K562 (cell line): Measurements from ENCODE around the gene ANO9. TPM values are rescaled to one million over a fixed set of nuclear protein-coding genes. Genes with fewer than 3 reads are reported as not detected.

Source experiments
- ATAC-seq: fragments of 200-7000 bp; cut with Tn5 transposase; 3 replicates; pipeline ENCODE4 v1.9.1; 2020; ENCODE audit warnings: moderate library complexity
- BruUV-seq: library from RNA; stranded (reverse); fragments of 400-500 nt; replicated peaks from 2 replicates; lab custom pipeline; 2021; lab: Mats Ljungman, UMichigan
- CTCF ChIA-PET: fragments of 300-600 bp; formaldehyde crosslinking; extraction: SDS; loops from one replicate; lab custom pipeline; 2021; ENCODE audit warnings: low intra/inter-chr PET ratio; lab: Yijun Ruan, JAX
- POLR2A ChIA-PET: fragments of 300-600, 350-650 bp; sonication (Branson Sonifier 250); formaldehyde crosslinking; extraction: SDS; loops from one replicate; lab custom pipeline; 2021; ENCODE audit warnings: antibody characterized with exemption, inconsistent platforms; lab: Yijun Ruan, JAX
- DNase-seq, 4 experiments: peaks; one replicate each; pipeline versions ENCODE4 v3.0.0 to v3.0.0-alpha.2; 2011 to 2018; ENCODE audit warnings: low spot score in 3 of 4, mixed read lengths in 3 of 4; ENCODE audit errors: extremely low read depth in 1 of 4
- FAIRE-seq: peaks from 2 replicates; lab custom pipeline; 2011; peaks lifted over from hg19 to GRCh38; lab: Jason Lieb, UNC
- H2AFZ ChIP-seq: 2 replicates; pipeline ENCODE4 v1.6.0; 2011; ENCODE audit warnings: low read depth, low read length, control low read depth, inconsistent platforms
- H3K27ac ChIP-seq: fragments of 200-600 bp; 3 replicates; pipeline ENCODE4 v1.8.0; 2011; ENCODE audit warnings: low read depth, mild to moderate bottlenecking, control low read depth, inconsistent platforms, low read length, moderate library complexity, mixed read lengths; ENCODE audit errors: extremely low read depth
- H3K27me3 ChIP-seq, 2 experiments: fragments of 300-600 bp in 1 of 2; 2 replicates in 1 of 2; 3 replicates in 1 of 2; pipeline versions ENCODE4 v1.6.0 to v1.8.0; 2011; ENCODE audit warnings: inconsistent platforms in 2 of 2, low read length in 2 of 2, mild to moderate bottlenecking in 1 of 2, mixed read lengths in 1 of 2, moderate library complexity in 1 of 2; ENCODE audit not compliant: control insufficient read depth in 2 of 2, insufficient read depth in 2 of 2
- H3K36me3 ChIP-seq: fragments of 300-600 bp; 3 replicates; pipeline ENCODE4 v1.8.0; 2011; ENCODE audit warnings: mild to moderate bottlenecking, low read length, inconsistent platforms; ENCODE audit not compliant: control insufficient read depth, insufficient read depth
- H3K4me1 ChIP-seq, 2 experiments: fragments of 200-600 bp in 1 of 2; replicated peaks in 1 of 2; 2 replicates in 1 of 2; 3 replicates in 1 of 2; pipeline versions ENCODE4 v1.5.1 to v1.8.0; 2011; ENCODE audit warnings: inconsistent platforms in 2 of 2, low read length in 2 of 2, mild to moderate bottlenecking in 1 of 2, mixed read lengths in 1 of 2, moderate library complexity in 1 of 2; ENCODE audit not compliant: control insufficient read depth in 2 of 2, insufficient read depth in 2 of 2
- H3K4me2 ChIP-seq: 2 replicates; pipeline ENCODE4 v1.6.1; 2011; ENCODE audit warnings: low read length, control low read depth, inconsistent platforms, mixed read lengths; ENCODE audit not compliant: insufficient read depth
- H3K4me3 ChIP-seq: fragments of 200-600 bp; sonication (generic), shearing (Covaris generic); 2 replicates; pipeline ENCODE4 v1.5.1; 2016; ENCODE audit warnings: control low read depth, inconsistent platforms
- H3K79me2 ChIP-seq: fragments of 200-600 bp; 3 replicates; pipeline ENCODE4 v1.8.0; 2011; ENCODE audit warnings: low read length, inconsistent platforms; ENCODE audit not compliant: control insufficient read depth, insufficient read depth
- H3K9ac ChIP-seq, 2 experiments: 2 replicates each; pipeline versions ENCODE4 v1.6.0 to v1.6.1; 2011; ENCODE audit warnings: low read depth in 2 of 2, low read length in 2 of 2, control low read depth in 1 of 2, inconsistent platforms in 1 of 2, mild to moderate bottlenecking in 1 of 2, mixed read lengths in 1 of 2; ENCODE audit not compliant: insufficient read depth in 1 of 2
- H3K9me1 ChIP-seq: one replicate; pipeline ENCODE4 v1.6.0; 2011; ENCODE audit warnings: inconsistent platforms, mild to moderate bottlenecking, low read length, moderate library complexity; ENCODE audit not compliant: control insufficient read depth, insufficient read depth
- H3K9me3 ChIP-seq: replicated peaks from 2 replicates; pipeline ENCODE4 v1.5.1; 2011; ENCODE audit warnings: low read depth, low read length, inconsistent platforms; ENCODE audit not compliant: control insufficient read depth, insufficient read depth
- H4K20me1 ChIP-seq: replicated peaks from 2 replicates; pipeline ENCODE4 v1.6.1; 2011; ENCODE audit warnings: low read length, inconsistent platforms, mixed read lengths; ENCODE audit not compliant: control insufficient read depth, insufficient read depth
- MCM3 ChIP-seq: fragments of 450-650 bp; IDR thresholded peaks from 2 replicates; pipeline ENCODE4 v1.6.1; 2016
- NBN ChIP-seq: fragments of 450-650 bp; IDR thresholded peaks from 2 replicates; pipeline ENCODE4 v1.6.1; 2016; ENCODE audit warnings: low read depth, mild to moderate bottlenecking
- POLR2G ChIP-seq: fragments of 200-400 bp; formaldehyde crosslinking; IDR thresholded peaks from 2 replicates; pipeline ENCODE4 v1.6.1; 2017; ENCODE audit warnings: low read depth, mild to moderate bottlenecking, antibody characterized with exemption, low read length, moderate library complexity
- WGBS: fragments of 100-300 bp; shearing (Covaris generic); methylation state at CpG from one replicate; pipeline ENCODE4 v1.1.6; 2016; ENCODE audit warnings: low coverage, mixed read lengths; ENCODE audit not compliant: insufficient coverage; ENCODE audit errors: missing lambda C conversion rate; 5-methylcytosine and 5-hydroxymethylcytosine counted together
- in situ Hi-C: fragments of 300-500 bp; cut with MboI; formaldehyde crosslinking; loops from 4 replicates; pipeline ENCODE4 v1.15.0; 2018; ENCODE audit warnings: inconsistent platforms, mixed read lengths
- intact Hi-C: fragments of 100-400 bp; cut with micrococcal nuclease; formaldehyde crosslinking; loops from 2 replicates; pipeline ENCODE4 v1.14.2; 2022
- polyA plus RNA-seq, 8 experiments: library from polyadenylated mRNA; depleted of rRNA in 4 of 8; stranded (reverse) in 5 of 8; unstranded in 3 of 8; fragments of >200 nt; fragmentation: Nextera tagmentation in 2 of 8; fragmentation: Illumina TruSeq in 1 of 8; extraction: Ambion mirVana in 2 of 8; extraction: Trizol in 1 of 8; gene quantifications; 2 replicates each; pipeline versions ENCODE4 v1.2.1 to v1.2.3, GENCODE V29; 2011 to 2014; ENCODE audit warnings: inconsistent platforms in 1 of 8, missing spikeins in 1 of 8
- total RNA-seq, 7 experiments: library from RNA; depleted of rRNA in 6 of 7; stranded (reverse); fragments of >200 nt in 6 of 7; fragmentation: Illumina TruSeq in 2 of 7; extraction: Trizol in 2 of 7; gene quantifications; 2 replicates each; pipeline versions ENCODE4 v1.2.1 to v1.2.3, GENCODE V29; 2011 to 2021; ENCODE audit warnings: low replicate concordance in 1 of 7

ANO9 gene
- total and polyA plus RNA-seq, 9 of the 15 experiments (the other 6 are each of a cell fraction or from before 2014, with no cell fraction given) = 0.20 to 14.5 (median 4.5) TPM

DNA sequence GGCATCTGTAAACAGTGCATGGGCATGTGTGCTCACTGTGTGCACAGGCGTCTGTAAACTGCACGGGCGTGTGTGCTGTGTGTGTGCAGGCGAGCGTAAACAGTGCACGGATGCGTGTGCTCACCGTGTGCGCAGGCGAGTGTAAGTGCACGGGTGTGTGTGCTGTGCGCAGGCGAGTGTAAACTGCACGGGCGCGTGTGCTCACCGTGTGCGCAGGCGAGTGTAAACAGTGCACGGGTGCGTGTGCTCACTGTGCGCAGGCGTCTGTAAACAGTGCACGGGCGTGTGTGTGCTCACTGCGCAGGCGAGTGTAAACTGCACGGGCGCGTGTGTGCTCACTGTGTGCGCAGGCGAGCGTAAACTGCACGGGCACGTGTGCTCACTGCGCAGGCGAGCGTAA, 42.8 kb upstream of the ANO9 start:
- H3K36me3 ChIP-seq = peaks cover 39% of the 10 kb centered on the region; the same call in 2 of the 3 replicates
- no peak for FAIRE-seq
- H3K4me2 ChIP-seq = no peak overlapping the region
- peaks cover 18% of the 10 kb centered on the region for H3K79me2 ChIP-seq
- no peaks in the 10 kb centered on the region for H4K20me1 ChIP-seq
- H3K4me3 ChIP-seq = no peak overlapping the region
- in situ Hi-C loops = no loop called here
- ChIA-PET POLR2A (no interaction called here), CTCF (no interaction called here)
- peaks cover 0 to 24% of the 10 kb centered on the region in 2 experiments; a peak in 2 of 5 replicates for H3K4me1 ChIP-seq
- no TSS peak for BruUV-seq
- no peak overlapping the region for H3K27ac ChIP-seq
- H2AFZ ChIP-seq = no peak overlapping the region
- 99% methylated on average over 35 of the region's 38 CpGs for WGBS
- peaks cover 11% of the 10 kb centered on the region for H3K9me3 ChIP-seq
- TF ChIP-seq POLR2G (peak; percentile 43; the same call in 1 of the 2 replicates), MCM3 (no peak)
- intact Hi-C loops = no loop called here
- no peak overlapping the region for H3K9ac ChIP-seq
- no peaks in the 10 kb centered on the region for H3K27me3 ChIP-seq
- no peak for ATAC-seq
- H3K9me1 ChIP-seq = no peaks in the 10 kb centered on the region
- no peak for DNase-seq

DNA sequence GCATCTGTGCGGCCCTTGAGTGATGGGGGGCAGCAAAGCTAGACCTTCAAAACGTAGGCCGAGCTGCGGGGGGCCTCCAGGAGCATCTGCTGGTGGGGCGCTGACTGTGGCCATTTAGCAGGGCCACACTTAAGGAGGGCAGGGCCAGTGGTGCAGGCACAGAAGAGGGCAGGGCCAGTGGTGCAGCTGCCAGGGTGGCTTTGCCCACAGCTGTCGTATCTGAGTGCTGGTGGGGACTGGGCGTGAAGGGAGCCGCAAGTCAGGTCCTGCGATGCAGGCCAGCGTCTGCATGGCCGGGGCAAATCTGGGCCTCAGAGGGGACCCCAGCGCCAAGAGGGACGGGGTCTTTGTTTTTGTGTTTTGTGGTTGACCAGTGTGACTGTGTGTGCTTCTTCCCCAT, 37.5 kb upstream of the ANO9 start:
- no peak for DNase-seq

More for the DNA sequence above, 37.5 kb upstream of the ANO9 start:
- intact Hi-C loops (no loop called here), in situ Hi-C loops (no loop called here)
- POLR2A ChIA-PET = interaction anchor here (0.6 to 0.9 kb wide), 2 partner anchors 18 to 40 kb away, joined by 3 to 4 read pairs; no protein-coding TSS in a partner anchor
- peaks cover 33% of the 10 kb centered on the region for H3K36me3 ChIP-seq
- no peak overlapping the region for H3K4me2 ChIP-seq
- BruUV-seq = no TSS peak
- H3K4me3 ChIP-seq = no peak overlapping the region
- no peak overlapping the region for H3K27ac ChIP-seq
- TF ChIP-seq POLR2G (peak; percentile 33; the same call in 1 of the 2 replicates), NBN (no peak)
- no peak overlapping the region for H3K9ac ChIP-seq
- no peaks in the 10 kb centered on the region for H3K9me1 ChIP-seq
- peaks cover 33% of the 10 kb centered on the region for H3K79me2 ChIP-seq
- CTCF ChIA-PET = no interaction called here
- H2AFZ ChIP-seq = no peak overlapping the region
- FAIRE-seq (no peak), ATAC-seq (no peak)
- peaks cover 11% of the 10 kb centered on the region for H3K9me3 ChIP-seq
- peaks cover 0 to 15% of the 10 kb centered on the region in 2 experiments; a peak in 1 of 5 replicates for H3K4me1 ChIP-seq
- WGBS = 98% methylated on average over 8 of the region's 13 CpGs
- H4K20me1 ChIP-seq = no peaks in the 10 kb centered on the region
- H3K27me3 ChIP-seq = no peaks in the 10 kb centered on the region
